Keratinocyte (primary cell): ENCODE measurements around the gene SRSF8.

ENCODE experiments used
- EZH2 ChIP-seq: IDR thresholded peaks from one replicate; pipeline ENCODE4 v1.6.1; 2012; ENCODE audit warnings: inconsistent platforms, mild to moderate bottlenecking, low read length, moderate library complexity
- TF ChIP-seq, protein P1 (sequence below), 3 experiments: IDR thresholded peaks in 1 of 3; conservative IDR thresholded peaks in 1 of 3; optimal IDR thresholded peaks in 1 of 3; 2 replicates in 2 of 3; 3 replicates in 1 of 3; pipeline versions ENCODE3 to v1.5.1; 2011; ENCODE audit warnings: low read length in 3 of 3, mild to moderate bottlenecking in 3 of 3, moderate library complexity in 2 of 3, control low read depth in 1 of 3, inconsistent platforms in 1 of 3; ENCODE audit not compliant: insufficient read depth in 2 of 3; ENCODE audit errors: extremely low read depth in 1 of 3

DNA sequence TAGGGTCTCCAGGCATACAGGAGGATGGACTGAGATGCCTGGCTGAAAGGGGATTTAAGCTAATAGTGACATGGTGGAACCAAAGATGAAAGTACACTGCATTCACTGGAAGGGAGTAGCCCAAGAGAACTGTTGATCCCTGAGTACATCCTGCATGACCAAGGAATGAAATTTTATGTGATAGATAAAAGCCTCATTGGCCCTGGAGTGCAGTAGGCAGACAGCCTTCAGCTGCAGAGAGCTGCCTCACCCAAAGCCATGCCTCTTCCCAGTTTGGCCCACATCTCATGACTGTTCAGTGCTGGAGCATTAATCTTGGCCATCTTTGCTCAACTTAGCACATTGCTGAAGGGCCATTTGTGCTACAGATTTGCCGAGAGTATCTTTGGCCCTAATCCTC, 33.7 kb upstream of the SRSF8 start:
- TF ChIP-seq, protein P1, sequence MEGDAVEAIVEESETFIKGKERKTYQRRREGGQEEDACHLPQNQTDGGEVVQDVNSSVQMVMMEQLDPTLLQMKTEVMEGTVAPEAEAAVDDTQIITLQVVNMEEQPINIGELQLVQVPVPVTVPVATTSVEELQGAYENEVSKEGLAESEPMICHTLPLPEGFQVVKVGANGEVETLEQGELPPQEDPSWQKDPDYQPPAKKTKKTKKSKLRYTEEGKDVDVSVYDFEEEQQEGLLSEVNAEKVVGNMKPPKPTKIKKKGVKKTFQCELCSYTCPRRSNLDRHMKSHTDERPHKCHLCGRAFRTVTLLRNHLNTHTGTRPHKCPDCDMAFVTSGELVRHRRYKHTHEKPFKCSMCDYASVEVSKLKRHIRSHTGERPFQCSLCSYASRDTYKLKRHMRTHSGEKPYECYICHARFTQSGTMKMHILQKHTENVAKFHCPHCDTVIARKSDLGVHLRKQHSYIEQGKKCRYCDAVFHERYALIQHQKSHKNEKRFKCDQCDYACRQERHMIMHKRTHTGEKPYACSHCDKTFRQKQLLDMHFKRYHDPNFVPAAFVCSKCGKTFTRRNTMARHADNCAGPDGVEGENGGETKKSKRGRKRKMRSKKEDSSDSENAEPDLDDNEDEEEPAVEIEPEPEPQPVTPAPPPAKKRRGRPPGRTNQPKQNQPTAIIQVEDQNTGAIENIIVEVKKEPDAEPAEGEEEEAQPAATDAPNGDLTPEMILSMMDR (optimal IDR thresholded peaks at IDR 0.05 in 1 of 3, IDR thresholded peaks at IDR 0.05 in 1 of 3, conservative IDR thresholded peaks at IDR 0.05 in 1 of 3; ENCODE audit: extremely low read depth in 1 of 3, insufficient read depth in 2 of 3, low read length in 3 of 3), result no peak
- no peak for TF ChIP-seq EZH2
